Fibroblast of pulmonary artery (primary cell): ENCODE results near the gene FOXA3.
A peak's percentile ranks its signal among the peaks of the same experiment; 100 is the strongest.

Experiments
- DNase-seq: peaks from one replicate; pipeline ENCODE4 v3.0.0-alpha.2; 2010; ENCODE audit warnings: low read depth
- H3K4me3 ChIP-seq: replicated peaks from 2 replicates; pipeline ENCODE4 v1.5.1; 2011; ENCODE audit warnings: low read depth, mild to moderate bottlenecking, control low read depth, low read length, moderate library complexity
- CTCF ChIP-seq: IDR thresholded peaks from 2 replicates; pipeline ENCODE4 v1.5.1; 2011; ENCODE audit warnings: mild to moderate bottlenecking, control low read depth, low read length, inconsistent platforms; ENCODE audit errors: missing control alignments

Gene FOXA3

DNA sequence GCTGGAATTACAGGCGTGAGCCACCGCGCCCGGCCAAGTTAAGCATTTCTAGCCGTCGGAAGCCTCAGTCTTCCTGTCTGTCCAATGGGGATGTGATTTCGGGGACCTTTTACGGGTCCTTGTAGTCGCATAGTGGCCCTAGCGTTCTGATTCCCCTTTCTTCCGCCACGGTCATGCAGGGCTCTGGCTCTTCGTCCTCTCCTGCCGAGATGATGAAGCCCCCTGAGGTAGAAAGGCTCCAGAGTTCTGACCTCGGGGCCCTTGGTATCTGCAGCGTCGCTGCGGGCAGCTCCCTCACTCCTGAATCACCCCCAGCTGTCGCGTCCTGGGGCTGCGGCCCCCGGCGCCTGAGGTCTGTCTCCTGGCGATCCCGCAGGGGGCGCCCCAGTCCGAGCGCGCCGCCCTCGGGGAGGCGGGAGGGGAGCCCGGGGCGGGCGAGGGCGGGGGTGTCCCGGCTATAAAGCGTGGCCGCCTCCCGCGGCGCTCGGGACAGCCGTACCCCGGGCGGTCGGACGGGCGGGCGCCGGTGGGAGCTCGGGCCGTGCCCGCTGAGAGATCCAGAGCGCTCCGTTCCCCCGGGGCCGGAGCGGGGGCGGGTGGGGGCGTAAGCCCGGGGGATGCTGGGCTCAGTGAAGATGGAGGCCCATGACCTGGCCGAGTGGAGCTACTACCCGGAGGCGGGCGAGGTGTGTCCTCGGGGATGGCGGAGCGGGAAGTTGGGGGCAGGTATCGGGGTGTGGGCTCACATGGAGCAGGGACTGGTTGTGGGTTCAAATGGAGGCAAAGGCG is at the start of gene FOXA3:
FOXA3 (plus strand) TSS at position 487 of the 789 bp plus-strand sequence; CDS start at position 618, 131 bp downstream.
- TF ChIP-seq CTCF, result peak; percentile 28
- H3K4me3 ChIP-seq, result peak within 1 kb of the TSS; percentile 67
- peak; percentile 25 for DNase-seq

GRCh38 chr19:45814851-45815480 is 49.2 kb upstream of the FOXA3 start, which contains the start of gene RSPH6A:
RSPH6A (minus strand) TSS chr19:45815308; CDS start chr19:45815176, 132 bp downstream.
- H3K4me3 ChIP-seq, result no peak within 1 kb of the TSS
- no peak for DNase-seq
- TF ChIP-seq CTCF, result no peak

DNA sequence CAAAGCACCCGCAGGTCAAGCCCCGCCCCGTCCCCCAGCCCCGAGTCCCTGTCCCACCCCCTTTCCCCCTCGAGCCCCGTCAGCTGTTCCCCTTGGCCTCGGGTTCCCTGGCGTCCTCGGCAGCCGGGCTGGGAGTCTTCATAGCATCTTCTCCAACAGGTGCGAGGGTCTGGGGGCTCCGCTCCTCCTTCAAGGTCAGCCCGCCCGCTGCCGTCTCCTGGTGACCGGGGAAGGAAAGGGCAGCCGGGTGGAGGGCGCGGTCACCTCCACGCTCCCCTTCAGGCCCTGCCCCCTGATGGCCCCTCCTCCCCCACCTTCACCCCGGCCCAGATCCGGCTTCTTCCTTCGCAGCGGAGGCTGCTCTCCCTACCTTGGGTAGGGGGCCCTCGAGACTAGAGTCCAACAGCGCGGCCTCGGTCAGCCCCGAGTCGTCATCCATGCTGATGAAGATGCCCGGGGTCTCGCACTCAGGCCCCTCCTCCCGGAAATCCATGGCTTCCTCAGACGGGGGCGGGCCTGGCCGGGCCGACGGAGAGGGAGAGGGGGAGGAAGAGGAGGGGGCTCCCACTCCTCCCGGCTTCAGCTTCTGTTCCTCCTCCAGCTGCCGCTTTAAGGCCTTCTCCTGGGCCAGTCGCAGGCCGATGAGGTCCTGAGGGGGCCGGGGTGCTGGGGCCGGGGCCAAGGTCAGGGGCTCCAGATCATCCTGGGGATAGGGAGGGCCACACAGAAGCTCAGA is 48.5 kb upstream of the FOXA3 start:
- no peak for DNase-seq
- no peak overlapping the region for H3K4me3 ChIP-seq
- TF ChIP-seq CTCF, result no peak

- no peak for DNase-seq
- no peak for TF ChIP-seq CTCF
- H3K4me3 ChIP-seq, result no peak overlapping the region
Measured at GRCh38 chr19:45816236-45817009, 47.7 kb upstream of the FOXA3 start.

- peak; percentile 94 for TF ChIP-seq CTCF
- H3K4me3 ChIP-seq, result no peak overlapping the region
- DNase-seq, result peak; percentile 96
Measured at GRCh38 chr19:45817010-45817724, 47.0 kb upstream of the FOXA3 start.
